HG03469 (cell line): ENCODE measurements around the gene ILDR2.

Experiments
- ATAC-seq: cut with Tn5 transposase; IDR thresholded peaks from one replicate; pipeline ENCODE4 v1.9.1; 2021; ENCODE audit warnings: mild to moderate bottlenecking, moderate library complexity, moderate number of reproducible peaks; ENCODE audit not compliant: unreplicated experiment

The ILDR2 gene

GRCh38 chr1:166927701-166928100, 47.6 kb downstream of the ILDR2 start:
- ATAC-seq: no peak

GRCh38 chr1:166925810-166926478, 49.4 kb downstream of the ILDR2 start:
- ATAC-seq: no peak

- ATAC-seq: peak; percentile 69
Measured at GRCh38 chr1:166924823-166925541, 50.4 kb downstream of the ILDR2 start.

DNA sequence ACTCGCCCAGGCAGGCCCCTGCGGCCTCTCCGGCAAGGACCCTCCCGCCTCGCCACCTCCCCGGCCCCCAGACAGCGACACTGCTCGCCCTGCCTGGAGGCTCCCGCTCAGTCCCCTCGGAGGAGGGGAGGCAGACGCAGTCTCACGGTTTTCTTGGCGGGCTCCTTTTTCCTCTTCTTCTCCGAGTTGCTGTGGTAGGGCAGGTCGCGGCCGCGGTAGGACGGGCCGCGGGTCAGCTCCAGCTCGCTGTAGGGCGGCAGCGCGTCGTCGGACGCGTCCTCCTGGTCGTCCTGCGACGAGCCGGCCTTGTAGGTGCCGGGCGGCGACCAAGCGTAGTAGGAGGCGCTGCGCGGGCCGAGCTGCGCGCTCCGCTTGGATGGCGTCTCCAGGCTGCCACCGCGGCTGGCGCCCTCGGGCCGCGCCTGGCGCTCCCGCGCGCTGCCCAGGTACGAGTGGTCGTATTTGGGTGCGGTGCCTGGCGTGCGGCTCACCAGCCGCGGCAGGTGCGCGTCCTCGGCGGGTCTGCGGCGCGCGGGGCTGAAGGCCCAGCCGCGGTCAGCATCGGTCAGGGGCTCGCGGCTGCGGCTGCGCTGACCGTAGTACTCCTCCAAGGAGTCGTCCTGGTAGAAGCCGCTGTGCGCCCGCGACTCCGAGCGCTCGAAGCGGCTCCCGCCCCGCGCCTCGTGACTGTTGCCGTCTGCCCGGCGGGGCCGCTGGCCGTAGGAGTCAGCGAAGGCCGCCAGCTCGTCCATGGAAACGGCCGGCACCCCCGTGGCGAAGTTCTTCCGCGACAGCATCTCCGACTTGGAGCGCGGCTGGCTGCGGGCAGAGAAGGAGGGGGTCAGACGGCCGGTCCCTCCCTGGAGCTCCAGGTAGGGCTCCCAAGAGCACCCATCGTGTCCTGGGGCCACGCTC, 54.5 kb downstream of the ILDR2 start:
- ATAC-seq: no peak

- ATAC-seq: no peak
Measured at GRCh38 chr1:166918956-166919316, 56.4 kb downstream of the ILDR2 start.

GRCh38 chr1:166918088-166918955, 57.0 kb downstream of the ILDR2 start:
- no peak for ATAC-seq

GRCh38 chr1:166915941-166916340, 59.4 kb downstream of the ILDR2 start:
- no peak for ATAC-seq

DNA sequence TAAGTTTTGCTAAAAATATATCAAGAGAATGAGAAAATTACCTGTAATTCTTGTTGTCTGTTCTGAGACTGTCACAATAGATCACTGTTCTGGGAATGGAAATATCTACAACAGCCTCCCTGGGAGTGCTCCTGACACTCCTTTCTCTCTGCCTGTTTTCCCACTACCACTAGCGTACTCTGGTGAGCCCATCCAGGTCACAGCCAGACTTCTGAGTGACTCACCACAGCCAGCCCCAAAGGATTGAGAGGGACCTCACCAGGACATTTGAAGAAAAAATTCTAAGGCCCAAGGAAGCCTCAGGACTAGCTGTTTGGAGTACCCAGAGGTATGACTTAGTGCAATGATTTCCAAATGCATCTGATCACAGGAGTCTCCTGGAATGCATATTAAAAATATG, 60.3 kb downstream of the ILDR2 start:
- ATAC-seq: no peak

GRCh38 chr1:166914111-166914510, 61.2 kb downstream of the ILDR2 start:
- ATAC-seq: no peak

- no peak for ATAC-seq
Measured at GRCh38 chr1:166911624-166912023, 63.7 kb downstream of the ILDR2 start.

GRCh38 chr1:166910396-166910994, 64.8 kb downstream of the ILDR2 start:
- peak; percentile 96 for ATAC-seq

- no peak for ATAC-seq
Measured at GRCh38 chr1:166908942-166909341, 66.4 kb downstream of the ILDR2 start.

GRCh38 chr1:166907763-166908162, 67.6 kb downstream of the ILDR2 start:
- ATAC-seq: no peak

DNA sequence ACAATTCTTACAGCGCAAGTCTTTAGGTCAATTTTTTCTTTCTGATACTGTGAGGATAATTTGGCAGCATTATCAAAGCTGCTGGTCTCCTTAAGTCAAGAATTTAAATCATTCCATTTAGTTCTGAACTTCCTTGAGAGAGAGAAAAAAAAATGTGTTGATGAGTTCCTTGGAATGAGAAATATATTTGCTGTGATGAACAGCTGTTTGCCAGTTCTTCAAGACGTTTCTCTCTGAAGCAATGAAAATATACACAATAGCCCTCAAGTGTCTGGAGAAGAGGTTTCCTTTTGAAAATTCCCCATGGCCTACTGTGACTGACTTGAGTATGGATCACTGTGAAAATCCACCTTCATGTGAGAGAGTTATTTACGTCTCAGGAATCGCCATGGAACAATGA, 68.3 kb downstream of the ILDR2 start:
- no peak for ATAC-seq

- no peak for ATAC-seq
Measured at GRCh38 chr1:166906647-166907046, 68.7 kb downstream of the ILDR2 start.

- ATAC-seq: no peak
Measured at GRCh38 chr1:166905900-166906299, 69.4 kb downstream of the ILDR2 start.

DNA sequence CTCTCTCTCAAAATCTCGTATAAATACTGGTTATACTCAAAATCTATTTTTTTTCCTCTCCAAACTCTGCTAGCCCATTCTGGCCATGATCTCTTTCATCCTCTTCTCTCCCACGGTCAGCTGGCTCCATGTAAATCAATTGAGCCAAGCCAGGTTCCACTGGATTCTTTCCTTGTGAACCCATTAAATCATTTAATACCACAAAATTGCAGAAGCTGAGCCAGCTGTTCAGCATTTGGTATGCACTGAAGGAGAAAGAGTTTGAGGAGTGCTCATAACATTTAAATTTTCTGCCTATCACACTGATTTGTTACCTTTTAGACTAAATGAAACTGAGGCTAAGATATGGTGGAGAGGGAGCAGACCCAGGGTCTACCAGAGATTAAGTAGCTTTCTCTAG, 70.2 kb downstream of the ILDR2 start:
- ATAC-seq: no peak

DNA sequence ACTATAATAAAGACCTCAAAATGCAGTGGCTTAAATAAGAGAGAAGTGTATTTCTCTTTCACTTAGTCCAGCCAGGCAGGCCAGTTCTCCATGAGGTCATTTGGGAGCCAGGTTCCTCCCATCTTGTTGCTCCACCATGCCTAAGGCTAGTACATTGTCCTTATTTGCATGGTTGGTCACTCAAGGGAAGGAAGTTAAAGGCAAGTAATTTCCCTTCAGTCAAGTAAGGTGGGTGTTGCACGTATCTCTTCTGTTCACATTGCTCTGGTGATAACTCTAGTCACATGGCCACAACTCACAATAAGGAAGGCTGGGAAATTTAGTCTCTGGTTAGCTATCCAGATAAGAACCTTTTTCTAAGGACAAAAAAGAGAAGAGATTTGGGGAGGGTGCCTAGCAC, 72.1 kb downstream of the ILDR2 start:
- no peak for ATAC-seq

- ATAC-seq: peak; percentile 33
Measured at GRCh38 chr1:166902279-166902678, 73.1 kb downstream of the ILDR2 start.

DNA sequence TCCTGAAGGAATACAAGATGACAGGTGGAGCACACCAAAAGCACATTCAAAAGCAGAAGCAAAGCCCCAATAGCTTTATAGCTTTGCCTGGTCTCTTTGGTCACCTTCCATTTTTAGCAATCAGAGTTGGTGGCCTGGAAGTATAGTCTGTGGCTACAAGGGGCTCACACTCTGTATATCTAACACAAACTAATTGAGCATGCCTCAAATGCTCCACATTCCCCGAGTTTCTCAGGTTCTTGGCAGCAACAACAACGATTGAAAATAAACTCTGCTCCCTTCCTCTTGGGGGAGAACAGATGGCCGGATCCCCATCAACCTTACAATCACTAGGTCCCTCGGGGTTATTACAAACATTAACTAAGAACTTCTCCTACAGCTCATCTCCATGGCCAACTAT, 74.4 kb downstream of the ILDR2 start:
- ATAC-seq: no peak
